ENCODE data around the gene FIBCD1. TPM values are rescaled to one million over a fixed set of nuclear protein-coding genes. Genes with fewer than 3 reads are reported as not detected.

Gene FIBCD1
- total RNA-seq, 1 experiment from 2014 or later = 7.1 TPM

DNA sequence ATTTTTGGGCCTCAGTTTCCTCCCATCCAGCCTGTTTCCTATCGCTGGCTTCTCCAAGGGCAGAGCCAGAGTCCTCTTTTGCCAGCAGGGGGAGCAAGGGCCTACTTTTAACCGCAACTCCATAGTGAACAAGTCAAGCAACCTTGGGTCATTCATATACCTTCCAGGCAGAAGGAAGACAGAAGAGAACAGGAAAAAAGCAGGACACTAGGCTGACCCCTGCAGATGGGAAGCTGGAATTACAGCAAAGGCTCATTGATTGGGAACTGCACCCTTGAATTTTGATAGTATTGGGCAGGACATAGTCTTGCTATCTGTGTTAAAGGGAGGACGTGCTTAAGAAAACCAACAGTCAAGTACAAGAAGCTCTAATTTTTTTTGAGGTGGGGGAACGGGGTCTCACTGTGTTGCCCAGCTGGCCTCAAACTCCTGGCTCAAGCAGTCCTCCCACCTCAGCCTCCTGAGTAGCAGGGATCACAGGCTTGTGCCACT is 72.5 kb downstream of the FIBCD1 start:
- no CpG with 5 or more reads among the region's 4 CpGs for WGBS (ENCODE audit: extremely low coverage, insufficient read length, low lambda C conversion rate)
- H2AFZ ChIP-seq (ENCODE audit: low read length) = no peak overlapping the region

More for the DNA sequence above, 72.5 kb downstream of the FIBCD1 start:
- Mint-ChIP-seq H3K27me3 (ENCODE audit: low read depth) (no peaks in the 10 kb centered on the region), H3K27ac (peak overlapping the region in 2 of 3 experiments; percentile 29 to 34; a peak in 3 of 7 replicates), H3K36me3 (ENCODE audit: insufficient read depth in 1 of 3, low read depth in 3 of 3) (peaks cover 18 to 53% (median 45%) of the 10 kb centered on the region in 3 experiments; a peak in 6 of 7 replicates), H3K9me3 (no peaks in the 10 kb centered on the region), H3K4me3 (no peak overlapping the region), H3K4me1 (peaks cover 3 to 4% of the 10 kb centered on the region in 2 experiments; a peak in 2 of 4 replicates)
- H3K14ac ChIP-seq (ENCODE audit: insufficient read depth, low read length) = no peak overlapping the region
- H2BK5ac ChIP-seq (ENCODE audit: insufficient read length, low read length) = no peak overlapping the region
- no peak overlapping the region for H4K8ac ChIP-seq (replicated peaks; ENCODE audit: insufficient read length, low read depth, low read length)
- peak; percentile 93 for DNase-seq
- H3K79me2 ChIP-seq (ENCODE audit: insufficient read depth, low read length) = no peaks in the 10 kb centered on the region
- H4K20me1 ChIP-seq (ENCODE audit: control insufficient read depth, insufficient read depth, insufficient read length) = no peaks in the 10 kb centered on the region
- H4K91ac ChIP-seq (ENCODE audit: insufficient read length, low read depth, low read length) = no peak overlapping the region
- no peak overlapping the region for H3K23ac ChIP-seq (ENCODE audit: insufficient read length, low read depth, low read length)
- no peak overlapping the region for H2BK20ac ChIP-seq (ENCODE audit: low read depth, low read length, poor library complexity, severe bottlenecking)
- no peak overlapping the region for H3K56ac ChIP-seq (ENCODE audit: insufficient read length, low read depth, low read length)
- H2BK12ac ChIP-seq (ENCODE audit: insufficient read length, low read depth, low read length) = no peak overlapping the region
- H3K9me3 ChIP-seq (ENCODE audit: control insufficient read depth, low read depth, low read length) = no peaks in the 10 kb centered on the region
- no peak overlapping the region for H3T11ph ChIP-seq (ENCODE audit: low read length)
- H2BK120ac ChIP-seq (ENCODE audit: low read depth, low read length, poor library complexity, severe bottlenecking) = no peak overlapping the region
- no peak overlapping the region for H3K27ac ChIP-seq (ENCODE audit: insufficient read length, low read depth, low read length)
- no peak overlapping the region for H3K9ac ChIP-seq (ENCODE audit: extremely low read depth, insufficient read length, low read length)
- no peaks in the 10 kb centered on the region for H3K79me1 ChIP-seq (ENCODE audit: insufficient read depth, low read depth, low read length, poor library complexity, severe bottlenecking)
- H3K4me2 ChIP-seq (ENCODE audit: insufficient read depth, insufficient read length, low read length) = no peak overlapping the region
- TF ChIP-seq, protein P1, sequence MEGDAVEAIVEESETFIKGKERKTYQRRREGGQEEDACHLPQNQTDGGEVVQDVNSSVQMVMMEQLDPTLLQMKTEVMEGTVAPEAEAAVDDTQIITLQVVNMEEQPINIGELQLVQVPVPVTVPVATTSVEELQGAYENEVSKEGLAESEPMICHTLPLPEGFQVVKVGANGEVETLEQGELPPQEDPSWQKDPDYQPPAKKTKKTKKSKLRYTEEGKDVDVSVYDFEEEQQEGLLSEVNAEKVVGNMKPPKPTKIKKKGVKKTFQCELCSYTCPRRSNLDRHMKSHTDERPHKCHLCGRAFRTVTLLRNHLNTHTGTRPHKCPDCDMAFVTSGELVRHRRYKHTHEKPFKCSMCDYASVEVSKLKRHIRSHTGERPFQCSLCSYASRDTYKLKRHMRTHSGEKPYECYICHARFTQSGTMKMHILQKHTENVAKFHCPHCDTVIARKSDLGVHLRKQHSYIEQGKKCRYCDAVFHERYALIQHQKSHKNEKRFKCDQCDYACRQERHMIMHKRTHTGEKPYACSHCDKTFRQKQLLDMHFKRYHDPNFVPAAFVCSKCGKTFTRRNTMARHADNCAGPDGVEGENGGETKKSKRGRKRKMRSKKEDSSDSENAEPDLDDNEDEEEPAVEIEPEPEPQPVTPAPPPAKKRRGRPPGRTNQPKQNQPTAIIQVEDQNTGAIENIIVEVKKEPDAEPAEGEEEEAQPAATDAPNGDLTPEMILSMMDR (conservative IDR thresholded peaks at IDR 0.05) = peak; percentile 99
- no peaks in the 10 kb centered on the region for H3K23me2 ChIP-seq (ENCODE audit: insufficient read length, low read depth, low read length, poor library complexity, severe bottlenecking)
- H3K18ac ChIP-seq (ENCODE audit: insufficient read length, low read depth, low read length) = no peak overlapping the region
- no peaks in the 10 kb centered on the region for H3K4me1 ChIP-seq (ENCODE audit: insufficient read depth, low read length)
- H2AK5ac ChIP-seq (ENCODE audit: insufficient read length, low read length) = no peak overlapping the region
- no peak overlapping the region for H2BK15ac ChIP-seq (ENCODE audit: low read depth, low read length)
- no peak overlapping the region for H3K4ac ChIP-seq (ENCODE audit: low read depth, low read length)
- no peak overlapping the region for H4K5ac ChIP-seq (ENCODE audit: insufficient read length, low read depth, low read length)
- H3K27me3 ChIP-seq (ENCODE audit: insufficient read depth, low read length) = no peaks in the 10 kb centered on the region

Data from H9 (cell line).